A673 (cell line): ENCODE data around the gene CIAPIN1. TPM values are rescaled to one million over a fixed set of nuclear protein-coding genes. Genes with fewer than 3 reads are reported as not detected.

ENCODE experiments used
- BruUV-seq: library from RNA; stranded (reverse); fragments of 400-500 nt; replicated peaks from 2 replicates; lab custom pipeline; 2021; lab: Mats Ljungman, UMichigan
- CTCF ChIA-PET: fragments of 300-600 bp; sonication (Branson Sonifier 250); formaldehyde crosslinking; loops from one replicate; lab custom pipeline; 2022; ENCODE audit warnings: antibody characterized with exemption; lab: Charles Lee
- POLR2A ChIA-PET: fragments of 300-600 bp; sonication (Branson Sonifier 250); formaldehyde crosslinking; loops from one replicate; lab custom pipeline; 2022; ENCODE audit warnings: antibody characterized with exemption; ENCODE audit not compliant: low non-redundant PET; lab: Charles Lee
- DNase-seq: peaks from one replicate; pipeline ENCODE4 v3.0.0-alpha.2; 2015; ENCODE audit warnings: low spot score
- H3K27ac ChIP-seq: fragments of 200-600 bp; sonication (generic); 2 replicates; pipeline ENCODE4 v1.5.1; 2016; ENCODE audit warnings: mixed run types, low read depth, mild to moderate bottlenecking, mixed read lengths, antibody characterized with exemption, low read length; ENCODE audit not compliant: poor library complexity, severe bottlenecking
- H3K27me3 ChIP-seq: fragments of 200-600 bp; sonication (generic); replicated peaks from 2 replicates; pipeline ENCODE4 v1.6.1; 2017; ENCODE audit warnings: mixed run types, low read depth, mild to moderate bottlenecking, mixed read lengths, antibody characterized with exemption, low read length; ENCODE audit not compliant: insufficient read depth, poor library complexity
- H3K36me3 ChIP-seq: fragments of 200-600 bp; sonication (generic); 2 replicates; pipeline ENCODE4 v1.6.1; 2016; ENCODE audit warnings: mixed run types, mild to moderate bottlenecking, mixed read lengths, antibody characterized with exemption, low read length; ENCODE audit not compliant: insufficient read depth, poor library complexity, severe bottlenecking
- H3K4me1 ChIP-seq: fragments of 200-600 bp; sonication (generic); 2 replicates; pipeline ENCODE4 v1.6.1; 2017; ENCODE audit warnings: mixed run types, mild to moderate bottlenecking, mixed read lengths, antibody characterized with exemption, low read length; ENCODE audit not compliant: insufficient read depth, poor library complexity, severe bottlenecking
- H3K4me3 ChIP-seq: fragments of 200-600 bp; sonication (generic); 2 replicates; pipeline ENCODE4 v1.5.1; 2016; ENCODE audit warnings: low read depth, mixed run types, mild to moderate bottlenecking, mixed read lengths, low read length; ENCODE audit not compliant: poor library complexity, severe bottlenecking
- H3K9me3 ChIP-seq: fragments of 200-600 bp; sonication (generic); 2 replicates; pipeline ENCODE4 v1.6.1; 2016; ENCODE audit warnings: mixed run types, low read depth, mild to moderate bottlenecking, mixed read lengths, antibody characterized with exemption, low read length; ENCODE audit not compliant: poor library complexity, severe bottlenecking
- EZH2 ChIP-seq: fragments of 200-600 bp; sonication (generic); IDR thresholded peaks from 2 replicates; pipeline ENCODE4 v1.6.1; 2017; ENCODE audit warnings: borderline replicate concordance, low read depth, mild to moderate bottlenecking, mixed read lengths, antibody characterized with exemption, low read length; ENCODE audit not compliant: poor library complexity, severe bottlenecking
- intact Hi-C: fragments of 100-400 bp; cut with micrococcal nuclease; formaldehyde crosslinking; loops from one replicate; pipeline ENCODE4 v1.10.0; 2022; ENCODE audit not compliant: unreplicated experiment
- total RNA-seq: library from RNA; stranded (reverse); gene quantifications from 2 replicates; pipeline ENCODE4 v1.2.3, GENCODE V29; 2021
- TF ChIP-seq, protein P1 (sequence below): fragments of 300-800, 200-600 bp; sonication (generic); conservative IDR thresholded peaks from 2 replicates; pipeline ENCODE4 v1.5.1; 2017; ENCODE audit warnings: low read depth, mild to moderate bottlenecking, antibody characterized with exemption, low read length, moderate library complexity, mixed read lengths

The CIAPIN1 gene
- total RNA-seq, 1 experiment from 2014 or later = 95.1 TPM

DNA sequence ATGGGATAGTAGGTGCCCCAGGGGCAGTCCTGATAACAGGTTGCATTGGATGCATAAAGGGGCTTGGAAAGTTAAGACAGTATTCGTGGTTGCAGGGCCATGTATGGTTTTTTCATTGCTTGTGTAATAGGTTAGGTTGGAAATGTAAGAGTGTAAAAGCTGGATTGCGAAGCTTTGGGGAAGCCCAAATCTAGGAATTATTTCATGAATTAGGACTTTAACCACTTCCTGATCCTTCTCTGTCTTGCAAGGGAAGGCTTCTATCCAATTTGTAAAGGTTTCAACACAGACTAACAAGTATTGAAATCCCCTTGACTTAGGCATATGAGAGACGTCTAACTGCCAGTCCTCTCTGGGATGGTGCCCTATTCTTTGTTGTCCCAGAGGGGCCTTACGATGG, 50.4 kb downstream of the CIAPIN1 start:
- DNase-seq = no peak
- BruUV-seq = no TSS peak
- CTCF ChIA-PET = no interaction called here
- no peak overlapping the region for H3K27ac ChIP-seq
- no peaks in the 10 kb centered on the region for H3K9me3 ChIP-seq
- TF ChIP-seq, protein P1, sequence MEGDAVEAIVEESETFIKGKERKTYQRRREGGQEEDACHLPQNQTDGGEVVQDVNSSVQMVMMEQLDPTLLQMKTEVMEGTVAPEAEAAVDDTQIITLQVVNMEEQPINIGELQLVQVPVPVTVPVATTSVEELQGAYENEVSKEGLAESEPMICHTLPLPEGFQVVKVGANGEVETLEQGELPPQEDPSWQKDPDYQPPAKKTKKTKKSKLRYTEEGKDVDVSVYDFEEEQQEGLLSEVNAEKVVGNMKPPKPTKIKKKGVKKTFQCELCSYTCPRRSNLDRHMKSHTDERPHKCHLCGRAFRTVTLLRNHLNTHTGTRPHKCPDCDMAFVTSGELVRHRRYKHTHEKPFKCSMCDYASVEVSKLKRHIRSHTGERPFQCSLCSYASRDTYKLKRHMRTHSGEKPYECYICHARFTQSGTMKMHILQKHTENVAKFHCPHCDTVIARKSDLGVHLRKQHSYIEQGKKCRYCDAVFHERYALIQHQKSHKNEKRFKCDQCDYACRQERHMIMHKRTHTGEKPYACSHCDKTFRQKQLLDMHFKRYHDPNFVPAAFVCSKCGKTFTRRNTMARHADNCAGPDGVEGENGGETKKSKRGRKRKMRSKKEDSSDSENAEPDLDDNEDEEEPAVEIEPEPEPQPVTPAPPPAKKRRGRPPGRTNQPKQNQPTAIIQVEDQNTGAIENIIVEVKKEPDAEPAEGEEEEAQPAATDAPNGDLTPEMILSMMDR = no peak
- TF ChIP-seq EZH2 = no peak
- no peaks in the 10 kb centered on the region for H3K36me3 ChIP-seq
- H3K4me3 ChIP-seq = no peak overlapping the region
- no peaks in the 10 kb centered on the region for H3K4me1 ChIP-seq
- H3K27me3 ChIP-seq = no peaks in the 10 kb centered on the region
- POLR2A ChIA-PET = no interaction called here
- intact Hi-C loops = no loop called here

DNA sequence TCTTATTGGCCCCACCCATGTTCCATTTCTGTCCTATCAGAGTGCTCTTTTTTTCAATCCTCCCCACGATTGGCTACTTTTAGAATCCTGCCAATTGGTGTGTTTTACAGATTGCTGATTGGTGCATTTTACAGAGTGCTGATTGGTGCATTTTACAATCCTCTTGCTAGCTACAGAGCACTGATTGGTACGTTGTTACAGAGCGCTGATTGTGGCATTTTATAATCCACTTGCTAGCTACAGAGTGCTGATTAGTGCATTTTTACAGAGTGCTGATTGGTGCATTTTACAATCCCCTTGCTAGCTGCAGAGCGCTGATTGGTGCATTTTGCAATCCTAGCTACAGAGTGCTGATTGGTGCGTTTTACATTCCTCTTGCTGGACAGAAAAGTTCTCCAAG, 52.2 kb downstream of the CIAPIN1 start:
- Histone ChIP-seq H3K9me3 (no peaks in the 10 kb centered on the region), H3K27ac (no peak overlapping the region), H3K36me3 (no peaks in the 10 kb centered on the region), H3K27me3 (no peaks in the 10 kb centered on the region), H3K4me1 (no peaks in the 10 kb centered on the region), H3K4me3 (no peak overlapping the region)
- BruUV-seq = no TSS peak
- POLR2A ChIA-PET = no interaction called here
- CTCF ChIA-PET = no interaction called here
- TF ChIP-seq, protein P1 = no peak
- no peak for TF ChIP-seq EZH2
- intact Hi-C loops = no loop called here
- DNase-seq = no peak

DNA sequence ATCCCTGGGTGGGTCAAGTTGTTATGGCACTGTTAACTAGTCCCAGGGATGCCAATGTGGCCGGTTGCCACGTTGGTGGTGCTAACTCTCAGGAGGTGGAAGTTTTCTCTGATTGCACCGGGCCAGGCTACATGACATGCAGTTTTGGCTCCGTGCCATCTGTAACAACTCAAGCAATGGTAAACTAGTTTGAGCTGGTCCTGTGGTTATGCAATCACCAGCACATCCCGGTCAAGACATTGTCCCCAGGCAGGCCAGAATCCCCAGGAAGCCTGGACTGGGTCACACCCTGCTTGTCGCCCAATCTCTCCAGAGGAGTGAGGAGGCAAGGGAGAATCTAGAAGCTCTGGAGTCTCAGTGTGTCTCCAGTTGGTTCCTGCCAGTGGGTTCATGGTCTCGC, 52.7 kb downstream of the CIAPIN1 start:
- H3K4me1 ChIP-seq = no peaks in the 10 kb centered on the region
- ChIA-PET CTCF (no interaction called here), POLR2A (no interaction called here)
- intact Hi-C loops = no loop called here
- H3K27me3 ChIP-seq = no peaks in the 10 kb centered on the region
- H3K36me3 ChIP-seq = no peaks in the 10 kb centered on the region
- no TSS peak for BruUV-seq
- H3K27ac ChIP-seq = no peak overlapping the region
- H3K4me3 ChIP-seq = no peak overlapping the region
- DNase-seq = no peak
- no peaks in the 10 kb centered on the region for H3K9me3 ChIP-seq
- TF ChIP-seq, protein P1 = no peak
- no peak for TF ChIP-seq EZH2
